Measurements from ENCODE around the gene MPG. TPM values are rescaled to one million over a fixed set of nuclear protein-coding genes. Genes with fewer than 3 reads are reported as not detected.

Gene MPG
- total and polyA plus RNA-seq, 9 donors: 0.60 to 90.9 (median 48.4) TPM

- Histone ChIP-seq H3K9me3 (no peaks in the 10 kb centered on the region), H3K27me3 (no peaks in the 10 kb centered on the region), H3K27ac (peak overlapping the region; percentile 87 to 97), H3K4me1 (ENCODE audit: insufficient read depth) (peaks cover 42% of the 10 kb centered on the region), H3K4me3 (peak overlapping the region; percentile 49), H3K36me3 (no peaks in the 10 kb centered on the region)
- 8 to 15% (median 13%) methylated on average over 29 to 31 of the region's 31 CpGs for WGBS, 3 donors
- peak; percentile 64 to 76 (median 73) for DNase-seq
- intact Hi-C loops (cut with DNase I): no loop called here
- TF ChIP-seq CTCF (IDR thresholded peaks at IDR 0.05) (no peak), EP300 (IDR thresholded peaks at IDR 0.05) (no peak), POLR2A (IDR thresholded peaks at IDR 0.05) (no peak)
Measured at GRCh38 chr16:77273-77806, 685 bp upstream of the MPG start.

GRCh38 chr16:78444-79150 is 572 bp downstream of the MPG start:
- Histone ChIP-seq H3K27me3 (no peaks in the 10 kb centered on the region), H3K9me3 (no peaks in the 10 kb centered on the region), H3K36me3 (no peaks in the 10 kb centered on the region), H3K4me3 (peak overlapping the region; percentile 49), H3K27ac (peak overlapping the region; percentile 87 to 97), H3K4me1 (ENCODE audit: insufficient read depth) (peaks cover 39% of the 10 kb centered on the region)
- WGBS, 3 donors: 2% methylated on average over 34 to 36 of the region's 36 CpGs
- intact Hi-C loops (cut with DNase I): no loop called here
- no peak for TF ChIP-seq EP300 (IDR thresholded peaks at IDR 0.05)
- no peak for TF ChIP-seq POLR2A (IDR thresholded peaks at IDR 0.05)
- no peak for TF ChIP-seq CTCF (IDR thresholded peaks at IDR 0.05)
- peak in 2 of 5 donors; percentile 60 to 68 for DNase-seq

- Histone ChIP-seq H3K4me1 (ENCODE audit: insufficient read depth) (peaks cover 42% of the 10 kb centered on the region), H3K36me3 (no peaks in the 10 kb centered on the region), H3K9me3 (no peaks in the 10 kb centered on the region), H3K27me3 (no peaks in the 10 kb centered on the region), H3K27ac (peak overlapping the region; percentile 87 to 97), H3K4me3 (peak overlapping the region; percentile 49)
- intact Hi-C loops (cut with DNase I): no loop called here
- WGBS, 3 donors: 63 to 68% (median 64%) methylated on average over 30 to 32 of the region's 32 CpGs
- no peak for DNase-seq
- TF ChIP-seq POLR2A (IDR thresholded peaks at IDR 0.05) (no peak), CTCF (IDR thresholded peaks at IDR 0.05) (no peak), EP300 (IDR thresholded peaks at IDR 0.05) (no peak)
Measured at GRCh38 chr16:79151-80054, 1.4 kb downstream of the MPG start.

- H3K36me3 ChIP-seq: no peaks in the 10 kb centered on the region
Measured at GRCh38 chr16:83060-83603, 5.1 kb downstream of the MPG start.

More at GRCh38 chr16:83060-83603, 5.1 kb downstream of the MPG start:
- intact Hi-C loops (cut with DNase I): no loop called here
- Histone ChIP-seq H3K27ac (no peak overlapping the region), H3K9me3 (no peaks in the 10 kb centered on the region), H3K4me1 (ENCODE audit: insufficient read depth) (peaks cover 25% of the 10 kb centered on the region), H3K27me3 (no peaks in the 10 kb centered on the region), H3K4me3 (no peak overlapping the region)
- TF ChIP-seq EP300 (IDR thresholded peaks at IDR 0.05): no peak
- no peak for TF ChIP-seq POLR2A (IDR thresholded peaks at IDR 0.05)
- no peak for TF ChIP-seq CTCF (IDR thresholded peaks at IDR 0.05)
- peak in 1 of 5 donors; percentile 19 for DNase-seq
- 92 to 94% (median 93%) methylated on average over 25 to 31 of the region's 31 CpGs for WGBS, 3 donors
